ENCODE measurements around the gene CCDC68. TPM values are rescaled to one million over a fixed set of nuclear protein-coding genes. Genes with fewer than 3 reads are reported as not detected.

CCDC68 gene
- 5.0 and 5.9 TPM in 2 replicates for total RNA-seq

GRCh38 chr18:54958704-54959625 lies at the start of gene CCDC68:
TSS of gene CCDC68 (minus strand) at chr18:54959461. CDS start at chr18:54942791, 16,670 bp downstream.

Other genes with a start within 250 kb of the CCDC68 start
- 5.9 and 16.9 TPM in 2 replicates for gene RAB27B, start 131.0 kb downstream of the CCDC68 start, total RNA-seq